HEK293 (cell line): ENCODE measurements around the gene TTL.

Experiments used
- CTCF ChIA-PET: fragments of 350-600 bp; formaldehyde crosslinking; extraction: SDS; loops from one replicate; lab custom pipeline; 2021; ENCODE audit warnings: antibody characterized with exemption; lab: Yijun Ruan, JAX
- POLR2A ChIA-PET: fragments of 300-600 bp; formaldehyde crosslinking; extraction: SDS; loops from one replicate; lab custom pipeline; 2020; ENCODE audit warnings: antibody characterized with exemption, inconsistent platforms; lab: Yijun Ruan, JAX
- H3K27ac ChIP-seq: fragments of 200-500 bp; sonication (Bioruptor generic); 2 replicates; pipeline ENCODE4 v1.5.1; 2014; ENCODE audit warnings: low read depth, low read length, control low read depth, inconsistent platforms; ENCODE audit errors: extremely low read depth
- H3K36me3 ChIP-seq, 2 experiments: fragments of 200-500 bp in 1 of 2; sonication (Bioruptor generic) in 1 of 2; 1 replicate in 1 of 2; 2 replicates in 1 of 2; pipeline ENCODE4 v1.5.1; 2014 to 2017; ENCODE audit warnings: inconsistent platforms in 2 of 2, low read length in 2 of 2; ENCODE audit not compliant: control insufficient read depth in 2 of 2, insufficient read depth in 1 of 2
- H3K4me1 ChIP-seq: fragments of 200-500 bp; sonication (Bioruptor generic); 2 replicates; pipeline ENCODE4 v1.5.1; 2014; ENCODE audit warnings: mild to moderate bottlenecking, low read length, inconsistent platforms; ENCODE audit not compliant: control insufficient read depth, insufficient read depth
- H3K4me3 ChIP-seq: 2 replicates; pipeline ENCODE4 v1.5.1; 2011; ENCODE audit warnings: low read depth, mild to moderate bottlenecking, control low read depth, low read length, moderate library complexity
- H3K9me3 ChIP-seq: fragments of 200-500 bp; sonication (Bioruptor generic); 2 replicates; pipeline ENCODE4 v1.5.1; 2014; ENCODE audit warnings: low read depth, low read length, inconsistent platforms; ENCODE audit not compliant: control insufficient read depth, insufficient read depth
- KLF7 ChIP-seq: fragments of 450-650 bp; formaldehyde crosslinking; IDR thresholded peaks from 2 replicates; pipeline ENCODE4 v1.5.1; 2016; ENCODE audit warnings: missing biosample characterization, missing genetic modification characterization, borderline replicate concordance
- SP3 ChIP-seq: fragments of 450-650 bp; formaldehyde crosslinking; IDR thresholded peaks from 2 replicates; pipeline ENCODE4 v1.5.1; 2016; ENCODE audit warnings: missing biosample characterization, missing genetic modification characterization
- ZBTB1 ChIP-seq: fragments of 450-650 bp; formaldehyde crosslinking; IDR thresholded peaks from 2 replicates; pipeline ENCODE4 v1.5.1; 2016; ENCODE audit warnings: missing biosample characterization, missing genetic modification characterization
- ZBTB8A ChIP-seq: fragments of 450-650 bp; formaldehyde crosslinking; IDR thresholded peaks from 2 replicates; pipeline ENCODE4 v1.5.1; 2016; ENCODE audit warnings: missing biosample characterization, missing genetic modification characterization
- ZNF544 ChIP-seq: fragments of 450-650 bp; formaldehyde crosslinking; IDR thresholded peaks from 2 replicates; pipeline ENCODE4 v1.5.0; 2017; ENCODE audit warnings: missing biosample characterization, missing genetic modification characterization
- ZNF549 ChIP-seq: fragments of 450-650 bp; IDR thresholded peaks from 2 replicates; pipeline ENCODE4 v1.5.1; 2018; ENCODE audit warnings: missing biosample characterization, missing genetic modification characterization, mild to moderate bottlenecking, inconsistent platforms, moderate library complexity
- ZNF624 ChIP-seq: fragments of 450-650 bp; formaldehyde crosslinking; IDR thresholded peaks from 2 replicates; pipeline ENCODE4 v1.5.1; 2017; ENCODE audit warnings: missing biosample characterization, missing genetic modification characterization
- ZNF701 ChIP-seq: fragments of 450-650 bp; formaldehyde crosslinking; IDR thresholded peaks from 2 replicates; pipeline ENCODE4 v1.5.1; 2016; ENCODE audit warnings: missing biosample characterization, missing genetic modification characterization
- ZNF776 ChIP-seq: fragments of 450-650 bp; formaldehyde crosslinking; IDR thresholded peaks from 2 replicates; pipeline ENCODE4 v1.5.0; 2017; ENCODE audit warnings: missing biosample characterization, missing genetic modification characterization, borderline replicate concordance
- ZSCAN18 ChIP-seq: fragments of 450-650 bp; formaldehyde crosslinking; IDR thresholded peaks from 2 replicates; pipeline ENCODE4 v1.5.1; 2016; ENCODE audit warnings: missing biosample characterization, missing genetic modification characterization
- ZSCAN30 ChIP-seq: fragments of 450-650 bp; IDR thresholded peaks from 2 replicates; pipeline ENCODE4 v1.5.1; 2018; ENCODE audit warnings: missing biosample characterization, mild to moderate bottlenecking, missing genetic modification characterization, moderate library complexity
- TF ChIP-seq, protein P1 (sequence below): fragments of 450-650 bp; formaldehyde crosslinking; IDR thresholded peaks from 2 replicates; pipeline ENCODE4 v1.5.1; 2016; ENCODE audit warnings: missing biosample characterization, missing genetic modification characterization
- TF ChIP-seq, protein P2 (sequence below): fragments of 450-650 bp; formaldehyde crosslinking; IDR thresholded peaks from 2 replicates; pipeline ENCODE4 v1.5.1; 2016; ENCODE audit warnings: missing biosample characterization, missing genetic modification characterization
- TF ChIP-seq, protein P3 (sequence below): fragments of 450-650 bp; formaldehyde crosslinking; conservative IDR thresholded peaks from 2 replicates; pipeline ENCODE4 v1.5.1; 2016; ENCODE audit warnings: low read depth, missing biosample characterization, missing genetic modification characterization

Gene TTL

GRCh38 chr2:112523291-112523777, 41.4 kb downstream of the TTL start:
- Histone ChIP-seq H3K9me3 (no peaks in the 10 kb centered on the region), H3K4me3 (no peak overlapping the region), H3K4me1 (no peaks in the 10 kb centered on the region), H3K27ac (no peak overlapping the region), H3K36me3 (peaks cover 9 to 49% of the 10 kb centered on the region in 2 experiments)
- TF ChIP-seq KLF7 (tag by site-specific recombination) (no peak), ZNF701 (tag by site-specific recombination) (no peak), ZNF544 (tag by site-specific recombination) (no peak), ZSCAN18 (tag by site-specific recombination) (no peak), ZNF776 (tag by site-specific recombination) (no peak), ZBTB8A (tag by site-specific recombination) (no peak), ZNF549 (tag by site-specific recombination) (no peak), ZBTB1 (tag by site-specific recombination) (no peak), SP3 (tag by site-specific recombination) (no peak), ZSCAN30 (no peak), ZNF624 (tag by site-specific recombination) (no peak)
- TF ChIP-seq, protein P1, sequence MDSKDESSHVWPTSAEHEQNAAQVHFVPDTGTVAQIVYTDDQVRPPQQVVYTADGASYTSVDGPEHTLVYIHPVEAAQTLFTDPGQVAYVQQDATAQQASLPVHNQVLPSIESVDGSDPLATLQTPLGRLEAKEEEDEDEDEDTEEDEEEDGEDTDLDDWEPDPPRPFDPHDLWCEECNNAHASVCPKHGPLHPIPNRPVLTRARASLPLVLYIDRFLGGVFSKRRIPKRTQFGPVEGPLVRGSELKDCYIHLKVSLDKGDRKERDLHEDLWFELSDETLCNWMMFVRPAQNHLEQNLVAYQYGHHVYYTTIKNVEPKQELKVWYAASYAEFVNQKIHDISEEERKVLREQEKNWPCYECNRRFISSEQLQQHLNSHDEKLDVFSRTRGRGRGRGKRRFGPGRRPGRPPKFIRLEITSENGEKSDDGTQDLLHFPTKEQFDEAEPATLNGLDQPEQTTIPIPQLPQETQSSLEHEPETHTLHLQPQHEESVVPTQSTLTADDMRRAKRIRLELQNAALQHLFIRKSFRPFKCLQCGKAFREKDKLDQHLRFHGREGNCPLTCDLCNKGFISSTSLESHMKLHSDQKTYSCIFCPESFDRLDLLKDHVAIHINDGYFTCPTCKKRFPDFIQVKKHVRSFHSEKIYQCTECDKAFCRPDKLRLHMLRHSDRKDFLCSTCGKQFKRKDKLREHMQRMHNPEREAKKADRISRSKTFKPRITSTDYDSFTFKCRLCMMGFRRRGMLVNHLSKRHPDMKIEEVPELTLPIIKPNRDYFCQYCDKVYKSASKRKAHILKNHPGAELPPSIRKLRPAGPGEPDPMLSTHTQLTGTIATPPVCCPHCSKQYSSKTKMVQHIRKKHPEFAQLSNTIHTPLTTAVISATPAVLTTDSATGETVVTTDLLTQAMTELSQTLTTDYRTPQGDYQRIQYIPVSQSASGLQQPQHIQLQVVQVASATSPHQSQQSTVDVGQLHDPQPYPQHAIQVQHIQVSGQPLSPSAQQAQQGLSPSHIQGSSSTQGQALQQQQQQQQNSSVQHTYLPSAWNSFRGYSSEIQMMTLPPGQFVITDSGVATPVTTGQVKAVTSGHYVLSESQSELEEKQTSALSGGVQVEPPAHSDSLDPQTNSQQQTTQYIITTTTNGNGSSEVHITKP: no peak
- TF ChIP-seq, protein P2, sequence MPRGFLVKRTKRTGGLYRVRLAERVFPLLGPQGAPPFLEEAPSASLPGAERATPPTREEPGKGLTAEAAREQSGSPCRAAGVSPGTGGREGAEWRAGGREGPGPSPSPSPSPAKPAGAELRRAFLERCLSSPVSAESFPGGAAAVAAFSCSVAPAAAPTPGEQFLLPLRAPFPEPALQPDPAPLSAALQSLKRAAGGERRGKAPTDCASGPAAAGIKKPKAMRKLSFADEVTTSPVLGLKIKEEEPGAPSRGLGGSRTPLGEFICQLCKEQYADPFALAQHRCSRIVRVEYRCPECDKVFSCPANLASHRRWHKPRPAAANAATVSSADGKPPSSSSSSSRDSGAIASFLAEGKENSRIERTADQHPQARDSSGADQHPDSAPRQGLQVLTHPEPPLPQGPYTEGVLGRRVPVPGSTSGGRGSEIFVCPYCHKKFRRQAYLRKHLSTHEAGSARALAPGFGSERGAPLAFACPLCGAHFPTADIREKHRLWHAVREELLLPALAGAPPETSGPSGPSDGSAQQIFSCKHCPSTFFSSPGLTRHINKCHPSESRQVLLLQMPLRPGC (tag by site-specific recombination): no peak
- TF ChIP-seq, protein P3, sequence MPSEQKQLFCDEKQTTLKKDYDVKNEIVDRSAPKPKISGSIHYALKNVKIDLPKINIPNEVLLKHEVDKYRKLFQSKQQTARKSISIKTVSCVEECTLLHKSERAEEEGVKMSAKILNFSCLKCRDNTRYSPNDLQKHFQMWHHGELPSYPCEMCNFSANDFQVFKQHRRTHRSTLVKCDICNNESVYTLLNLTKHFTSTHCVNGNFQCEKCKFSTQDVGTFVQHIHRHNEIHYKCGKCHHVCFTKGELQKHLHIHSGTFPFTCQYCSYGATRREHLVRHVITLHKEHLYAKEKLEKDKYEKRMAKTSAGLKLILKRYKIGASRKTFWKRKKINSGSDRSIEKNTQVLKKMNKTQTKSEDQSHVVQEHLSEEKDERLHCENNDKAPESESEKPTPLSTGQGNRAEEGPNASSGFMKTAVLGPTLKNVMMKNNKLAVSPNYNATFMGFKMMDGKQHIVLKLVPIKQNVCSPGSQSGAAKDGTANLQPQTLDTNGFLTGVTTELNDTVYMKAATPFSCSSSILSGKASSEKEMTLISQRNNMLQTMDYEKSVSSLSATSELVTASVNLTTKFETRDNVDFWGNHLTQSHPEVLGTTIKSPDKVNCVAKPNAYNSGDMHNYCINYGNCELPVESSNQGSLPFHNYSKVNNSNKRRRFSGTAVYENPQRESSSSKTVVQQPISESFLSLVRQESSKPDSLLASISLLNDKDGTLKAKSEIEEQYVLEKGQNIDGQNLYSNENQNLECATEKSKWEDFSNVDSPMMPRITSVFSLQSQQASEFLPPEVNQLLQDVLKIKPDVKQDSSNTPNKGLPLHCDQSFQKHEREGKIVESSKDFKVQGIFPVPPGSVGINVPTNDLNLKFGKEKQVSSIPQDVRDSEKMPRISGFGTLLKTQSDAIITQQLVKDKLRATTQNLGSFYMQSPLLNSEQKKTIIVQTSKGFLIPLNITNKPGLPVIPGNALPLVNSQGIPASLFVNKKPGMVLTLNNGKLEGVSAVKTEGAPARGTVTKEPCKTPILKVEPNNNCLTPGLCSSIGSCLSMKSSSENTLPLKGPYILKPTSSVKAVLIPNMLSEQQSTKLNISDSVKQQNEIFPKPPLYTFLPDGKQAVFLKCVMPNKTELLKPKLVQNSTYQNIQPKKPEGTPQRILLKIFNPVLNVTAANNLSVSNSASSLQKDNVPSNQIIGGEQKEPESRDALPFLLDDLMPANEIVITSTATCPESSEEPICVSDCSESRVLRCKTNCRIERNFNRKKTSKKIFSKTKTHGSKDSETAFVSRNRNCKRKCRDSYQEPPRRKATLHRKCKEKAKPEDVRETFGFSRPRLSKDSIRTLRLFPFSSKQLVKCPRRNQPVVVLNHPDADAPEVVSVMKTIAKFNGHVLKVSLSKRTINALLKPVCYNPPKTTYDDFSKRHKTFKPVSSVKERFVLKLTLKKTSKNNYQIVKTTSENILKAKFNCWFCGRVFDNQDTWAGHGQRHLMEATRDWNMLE (tag by site-specific recombination): no peak
- ChIA-PET POLR2A (no interaction called here), CTCF (no interaction called here)
